C4-2B (cell line): Measurements from ENCODE around the gene KRTAP3-2.

Experiments
- H3K27ac ChIP-seq: fragments of 450-650 bp; 2 replicates; pipeline ENCODE4 v1.5.1; 2017
- CTCF ChIP-seq: fragments of 450-650 bp; conservative IDR thresholded peaks from 2 replicates; pipeline ENCODE4 v1.5.1; 2017; ENCODE audit warnings: mild to moderate bottlenecking
- ZFX ChIP-seq: fragments of 450-650 bp; IDR thresholded peaks from 2 replicates; pipeline ENCODE4 v1.6.1; 2017

KRTAP3-2 gene

GRCh38 chr17:41013606-41014005 lies 13.9 kb upstream of the KRTAP3-2 start:
- no peak overlapping the region for H3K27ac ChIP-seq
- TF ChIP-seq CTCF (no peak), ZFX (no peak)

- H3K27ac ChIP-seq = no peak overlapping the region
- TF ChIP-seq CTCF = no peak
- no peak for TF ChIP-seq ZFX
Measured at GRCh38 chr17:41013181-41013580, 13.5 kb upstream of the KRTAP3-2 start.

- no peak for TF ChIP-seq CTCF
- TF ChIP-seq ZFX = no peak
- no peak overlapping the region for H3K27ac ChIP-seq
Measured at GRCh38 chr17:41012326-41013120, 12.8 kb upstream of the KRTAP3-2 start.

GRCh38 chr17:41010441-41010840 lies 10.7 kb upstream of the KRTAP3-2 start:
- H3K27ac ChIP-seq = no peak overlapping the region
- no peak for TF ChIP-seq CTCF
- no peak for TF ChIP-seq ZFX

GRCh38 chr17:41009936-41010335 lies 10.2 kb upstream of the KRTAP3-2 start:
- no peak overlapping the region for H3K27ac ChIP-seq
- TF ChIP-seq CTCF (no peak), ZFX (no peak)

GRCh38 chr17:41009301-41009760 lies 9.6 kb upstream of the KRTAP3-2 start:
- H3K27ac ChIP-seq = no peak overlapping the region
- TF ChIP-seq CTCF = no peak
- no peak for TF ChIP-seq ZFX

GRCh38 chr17:41008811-41009210 lies 9.1 kb upstream of the KRTAP3-2 start, which contains the start of gene KRTAP3-1:
Gene KRTAP3-1 (minus strand): TSS chr17:41009128. CDS start chr17:41009074, 54 bp downstream.
- TF ChIP-seq ZFX (no peak), CTCF (no peak)
- no peak within 1 kb of the TSS for H3K27ac ChIP-seq
